ENCODE results near the gene TACC2. TPM values are rescaled to one million over a fixed set of nuclear protein-coding genes. Genes with fewer than 3 reads are reported as not detected.

Gene TACC2
- polyA plus RNA-seq, 4 donors, result 35.2 to 58.5 (median 46.8) TPM

DNA sequence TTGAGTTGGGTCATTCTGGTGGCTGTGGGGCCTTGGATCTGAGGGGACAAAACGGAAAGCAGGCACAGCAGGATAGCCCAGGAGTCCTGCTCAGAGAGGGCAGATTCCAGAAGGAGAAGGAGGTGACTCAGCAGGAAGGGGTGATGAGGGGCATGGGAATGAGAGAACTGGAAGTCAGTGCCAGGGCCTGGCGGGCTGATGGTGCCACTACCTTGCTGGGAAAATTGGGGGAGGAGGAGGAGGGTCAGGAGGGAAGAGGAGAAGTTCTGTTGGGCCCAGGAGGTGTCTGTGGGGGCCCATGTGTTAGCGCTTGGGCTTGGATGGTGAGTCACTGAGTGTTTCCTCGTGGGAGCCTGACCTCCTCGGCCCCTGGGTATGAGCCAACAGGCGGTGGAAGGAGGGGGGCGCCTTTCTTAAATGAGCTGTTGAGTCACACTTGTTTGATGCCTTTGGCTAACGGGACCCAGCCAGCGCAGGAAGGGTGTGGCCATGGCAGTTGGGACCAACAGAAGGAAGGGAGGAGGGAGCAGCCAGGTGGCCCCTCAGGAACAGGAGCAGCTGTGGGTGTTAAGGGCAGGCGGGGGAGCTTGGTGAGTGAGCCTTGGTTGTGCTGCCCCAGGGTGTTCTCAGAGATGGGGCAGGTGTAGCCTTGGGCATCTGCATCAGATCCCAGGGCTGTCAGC is 152.1 kb downstream of the TACC2 start:
- DNase-seq (ENCODE audit: low read depth in 4 of 4, low spot score in 2 of 4), result no peak

DNA sequence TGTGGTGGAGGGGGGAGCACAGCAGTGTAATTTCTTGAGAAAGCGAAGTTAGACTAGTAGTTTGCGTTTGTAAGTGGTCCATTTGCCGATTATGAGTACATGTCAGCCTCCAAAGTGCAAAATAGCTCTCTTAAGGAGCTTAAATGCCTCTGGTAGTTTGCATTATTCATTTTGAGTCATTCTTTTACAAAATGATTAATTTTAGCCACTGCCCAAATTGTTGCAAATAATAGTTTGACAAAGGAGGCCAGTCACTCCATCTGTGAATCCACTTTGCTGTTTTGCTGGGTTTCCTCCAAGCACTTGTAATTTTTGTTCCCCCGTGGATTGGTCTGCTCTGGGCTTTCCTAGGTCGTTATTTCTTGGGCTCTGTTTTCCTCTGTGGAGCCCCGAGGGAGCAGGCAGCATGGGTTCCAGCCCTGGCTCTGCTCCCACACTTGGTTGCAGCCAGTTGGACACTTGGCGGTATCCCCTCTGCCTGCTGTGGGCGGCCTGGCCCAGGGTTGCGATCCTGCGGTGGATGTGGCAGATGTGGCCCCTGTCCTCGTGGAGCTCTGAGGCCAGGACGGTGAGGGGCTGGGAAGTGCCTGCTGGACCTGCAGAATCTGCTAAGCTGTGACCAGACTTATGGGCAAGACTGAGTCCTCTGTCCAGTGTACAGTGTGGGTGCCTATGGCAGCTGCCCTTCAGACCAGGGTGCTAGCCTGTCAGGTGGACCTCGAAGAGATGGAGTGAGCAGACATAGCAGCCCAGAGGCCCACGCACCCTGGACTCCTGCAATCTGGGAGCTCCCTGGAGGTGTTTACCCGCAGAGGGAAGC is 153.1 kb downstream of the TACC2 start:
- DNase-seq (ENCODE audit: low read depth in 4 of 4, low spot score in 2 of 4), result no peak

DNA sequence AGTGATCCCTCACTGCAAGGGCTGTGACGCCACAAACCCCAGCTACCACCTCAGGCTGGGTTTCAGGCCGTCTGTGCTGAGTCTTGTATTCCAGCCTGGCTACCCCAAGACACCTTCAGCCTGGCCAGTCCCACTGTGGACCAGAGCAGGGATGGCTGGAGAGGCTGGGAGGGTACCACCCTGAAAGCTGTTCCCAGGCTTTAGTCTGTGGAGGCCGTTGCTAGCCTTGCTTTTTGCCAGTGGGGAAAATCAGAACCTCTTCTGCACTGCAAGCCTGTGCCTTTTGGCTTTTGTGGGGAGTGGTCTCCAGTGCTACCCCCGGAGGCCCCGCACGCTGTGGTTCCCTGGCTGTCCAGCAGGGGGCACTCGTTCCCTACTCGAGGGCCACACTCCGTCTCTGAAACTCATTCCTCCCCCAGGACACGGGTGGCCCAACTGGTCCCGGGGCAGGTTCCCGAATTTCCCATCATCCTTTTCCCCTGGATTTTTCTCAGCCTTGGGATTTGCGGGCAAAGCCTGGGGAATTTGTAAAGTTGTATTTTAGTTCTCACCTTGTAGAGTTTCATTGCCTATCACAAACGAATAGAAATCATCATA is 153.8 kb downstream of the TACC2 start:
- DNase-seq (ENCODE audit: low read depth in 4 of 4, low spot score in 2 of 4), result no peak

DNA sequence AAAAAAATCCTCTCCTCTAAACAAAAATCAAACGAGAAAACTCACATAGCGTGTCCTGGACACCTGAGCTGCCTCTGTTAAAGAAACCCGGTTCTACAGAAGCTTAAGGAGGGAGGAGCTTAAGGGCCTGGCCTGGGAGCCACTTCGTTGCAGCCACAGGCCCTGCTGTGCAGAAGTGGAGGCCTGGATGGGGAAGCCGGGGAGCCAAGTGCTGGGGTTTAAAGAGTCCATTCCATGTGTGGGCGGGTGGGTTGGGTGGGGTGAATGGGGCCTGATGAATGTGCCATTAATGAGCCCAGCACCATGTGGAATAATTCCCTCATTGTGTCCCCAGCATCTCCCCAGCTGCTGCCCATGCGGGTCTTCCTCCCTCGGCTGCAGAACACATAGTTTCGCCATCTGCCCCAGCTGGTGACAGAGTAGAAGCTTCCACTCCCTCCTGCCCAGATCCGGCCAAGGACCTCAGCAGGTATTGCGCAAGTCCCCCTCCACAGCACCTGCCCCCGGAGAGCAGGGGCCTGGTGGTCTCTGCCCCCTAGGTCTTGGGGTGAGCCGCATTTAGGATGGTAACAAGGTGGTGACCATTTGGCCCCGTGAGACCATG is 154.4 kb downstream of the TACC2 start:
- no peak for DNase-seq (ENCODE audit: low read depth in 4 of 4, low spot score in 2 of 4)

DNA sequence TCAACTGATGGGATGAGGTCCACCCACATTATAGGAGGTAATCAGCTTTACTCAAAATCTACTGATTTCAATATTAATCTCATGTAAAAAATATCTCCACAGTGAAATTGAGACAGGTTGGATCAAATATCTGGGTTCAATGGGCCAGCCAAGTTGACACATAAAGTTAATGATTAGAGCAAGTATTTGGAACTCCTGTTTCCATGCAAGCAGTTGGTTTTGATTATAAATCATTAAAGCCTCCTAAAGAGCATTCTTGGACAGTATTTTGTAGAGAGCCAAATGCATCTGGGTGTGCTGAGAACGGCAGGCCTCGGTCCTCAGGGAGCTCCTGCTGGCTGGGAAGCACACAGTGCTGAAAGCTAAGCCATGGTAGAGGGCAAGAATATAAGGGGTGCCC is 155.2 kb downstream of the TACC2 start:
- no peak for DNase-seq (ENCODE audit: low read depth in 4 of 4, low spot score in 2 of 4)

DNA sequence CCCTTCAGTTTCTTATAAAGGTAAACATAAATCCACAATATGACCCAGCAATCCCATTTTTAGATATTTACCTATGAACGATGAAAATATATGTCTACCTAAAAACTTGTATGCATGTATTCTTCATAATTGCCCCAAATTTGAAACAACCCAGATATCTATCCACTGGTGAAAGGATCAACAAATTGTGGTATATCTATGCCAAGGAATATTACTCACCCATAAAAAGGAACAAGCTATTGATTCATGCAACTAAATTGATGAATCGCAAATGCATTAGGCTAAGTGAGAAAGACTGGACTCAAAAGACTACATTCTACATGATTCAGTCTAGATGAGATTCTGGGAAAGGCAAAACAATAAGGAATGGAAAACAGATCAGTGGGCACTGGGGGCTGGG is 156.2 kb downstream of the TACC2 start:
- no peak for DNase-seq (ENCODE audit: low read depth in 4 of 4, low spot score in 2 of 4)

DNA sequence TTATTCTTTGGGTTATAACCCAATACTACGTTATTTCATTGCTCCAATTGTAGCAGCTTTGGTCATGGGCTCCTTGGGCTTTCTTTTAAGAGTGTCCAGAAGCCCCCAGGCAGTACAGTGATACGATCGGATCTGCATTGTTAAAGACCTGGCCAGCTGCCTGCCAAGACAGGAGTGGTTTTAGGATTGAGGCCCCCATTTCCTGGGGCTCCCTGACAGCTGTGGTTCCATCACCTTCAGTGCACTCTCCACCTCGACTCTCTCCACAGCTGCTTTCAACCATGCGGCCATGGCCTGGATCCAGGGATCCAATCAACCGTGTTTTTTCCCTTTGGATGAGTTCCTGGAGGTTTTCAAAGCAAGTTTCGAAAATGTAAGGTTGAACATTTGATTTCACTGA is 158.7 kb downstream of the TACC2 start:
- DNase-seq (ENCODE audit: low read depth in 4 of 4, low spot score in 2 of 4), result no peak

DNA sequence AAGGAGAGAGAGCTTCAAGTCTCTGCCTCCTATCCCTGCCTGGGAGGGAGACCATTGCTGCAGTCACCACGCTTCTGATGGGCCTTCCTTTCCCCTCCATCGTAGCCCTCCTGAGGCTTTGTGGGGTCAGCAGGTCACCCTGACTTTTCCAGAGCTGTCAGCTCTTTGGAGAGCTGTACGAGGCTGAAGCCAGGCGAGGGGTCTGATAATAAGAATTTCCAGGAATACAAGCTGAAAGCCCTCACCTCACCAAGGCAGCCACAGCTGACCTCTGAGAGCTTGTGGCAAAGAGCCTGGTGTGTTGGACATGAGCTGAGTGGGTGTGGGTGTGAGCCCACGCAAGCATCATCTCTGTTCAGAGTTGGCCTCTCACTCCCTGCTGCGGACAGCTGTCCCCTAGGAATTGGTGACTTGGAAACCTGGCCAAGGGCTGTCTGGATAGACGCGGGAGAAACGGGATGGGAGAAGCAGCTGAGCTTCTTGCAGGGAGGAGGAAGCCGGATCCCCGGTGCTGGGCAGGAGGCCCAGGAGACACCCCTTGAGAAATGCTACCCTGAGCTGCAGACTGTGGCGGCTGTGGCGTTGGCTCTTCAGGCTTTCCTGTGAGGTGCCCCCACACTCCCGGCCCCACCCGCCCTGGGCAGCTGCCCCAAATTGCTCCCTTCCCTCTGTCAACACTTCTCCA is 160.1 kb downstream of the TACC2 start:
- DNase-seq (ENCODE audit: low read depth in 4 of 4, low spot score in 2 of 4), result no peak

DNA sequence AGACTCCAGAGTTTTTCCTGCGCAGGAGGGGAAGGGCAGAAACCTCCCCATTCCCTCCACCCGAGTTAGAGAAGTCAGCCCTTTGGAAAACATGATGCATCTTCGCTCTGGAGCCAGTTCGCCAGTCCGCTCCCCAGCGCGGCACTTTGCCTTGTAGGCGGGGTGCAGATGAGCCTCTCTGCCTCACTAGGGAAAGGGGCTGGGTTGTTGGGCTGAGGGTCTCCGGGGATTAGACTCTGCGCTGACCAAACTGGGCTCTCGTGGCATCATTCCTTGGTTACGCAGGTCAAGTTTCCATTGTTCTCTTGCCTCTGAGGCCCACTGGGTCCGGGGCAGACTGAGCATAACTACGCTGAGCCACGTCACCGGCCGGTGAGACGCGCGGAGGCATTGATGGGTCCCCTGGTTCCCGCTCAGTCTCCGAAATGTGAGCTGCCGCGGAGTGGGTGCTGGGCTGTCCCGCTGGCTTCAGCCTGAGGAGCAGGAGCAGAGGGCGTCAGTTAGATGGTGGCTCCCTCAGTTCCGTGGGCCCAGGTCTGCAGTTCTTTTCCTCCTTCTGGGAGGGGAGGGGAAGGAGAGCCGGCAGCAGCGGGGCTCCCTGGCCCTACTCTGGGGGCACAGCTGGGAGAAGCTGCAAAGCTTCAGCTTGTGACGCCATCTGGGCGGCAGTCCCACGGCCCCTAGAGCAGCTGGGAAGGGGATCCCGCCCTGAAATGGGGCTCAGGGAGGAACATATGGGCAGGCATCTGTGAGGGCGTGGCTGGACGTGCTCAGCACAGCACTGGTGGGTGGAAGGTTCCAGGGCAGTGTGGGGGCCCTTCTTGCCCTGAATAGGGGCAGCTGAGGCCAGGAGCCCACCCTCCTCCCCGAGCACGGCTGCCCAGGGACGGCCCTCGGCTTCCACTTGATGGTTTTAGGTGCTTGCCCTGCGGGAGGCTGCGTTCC is 160.9 kb downstream of the TACC2 start:
- DNase-seq (ENCODE audit: low read depth in 4 of 4, low spot score in 2 of 4), result no peak

DNA sequence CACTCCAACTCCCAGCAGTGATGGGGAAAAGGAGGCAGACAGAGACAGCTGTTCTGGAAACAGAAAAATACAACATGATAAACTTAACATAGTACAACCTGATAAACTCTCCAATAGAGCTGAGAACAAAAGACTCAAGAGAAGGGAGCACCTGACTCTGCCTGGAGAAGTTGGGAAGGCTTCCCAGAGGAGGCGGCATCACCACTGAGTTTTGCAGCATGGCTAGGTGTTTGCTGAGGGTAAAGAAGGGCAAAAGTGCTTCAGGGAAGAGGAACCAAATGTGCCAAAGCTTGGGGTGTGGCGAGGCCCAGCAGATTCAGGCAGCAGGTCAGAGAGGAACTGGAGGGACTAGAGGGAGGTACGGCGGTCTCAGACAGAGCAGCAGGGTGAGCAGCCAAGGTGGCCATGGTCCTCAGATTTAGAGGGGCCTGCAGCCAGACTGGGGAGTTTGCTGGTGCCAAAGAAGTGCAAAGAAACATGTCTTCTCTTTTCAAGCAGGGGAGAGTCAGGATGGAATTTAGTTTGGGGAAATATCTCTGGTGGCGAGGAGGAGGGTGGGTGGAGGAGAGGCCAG is 162.2 kb downstream of the TACC2 start:
- no peak for DNase-seq (ENCODE audit: low read depth in 4 of 4, low spot score in 2 of 4)

DNA sequence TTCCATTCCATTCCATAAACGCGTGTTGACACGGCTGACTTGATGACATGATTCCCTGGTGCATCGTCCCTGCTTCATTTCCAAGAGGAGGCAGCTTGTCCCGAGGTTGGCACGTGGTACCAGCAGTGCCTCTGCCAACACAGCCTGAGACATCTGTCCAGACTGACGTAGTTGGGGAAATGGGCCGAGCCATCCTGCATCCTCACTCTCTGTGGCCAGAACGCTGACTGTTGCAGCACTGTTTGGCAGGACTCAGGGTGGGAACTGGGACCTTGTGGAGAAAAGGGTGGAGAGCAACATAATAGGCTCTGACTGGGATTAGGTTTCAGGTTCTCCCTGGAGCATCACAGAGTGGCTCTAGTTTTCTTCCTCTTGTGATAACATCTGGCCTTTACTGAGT is 163.6 kb downstream of the TACC2 start:
- DNase-seq (ENCODE audit: low read depth in 4 of 4, low spot score in 2 of 4), result no peak

DNA sequence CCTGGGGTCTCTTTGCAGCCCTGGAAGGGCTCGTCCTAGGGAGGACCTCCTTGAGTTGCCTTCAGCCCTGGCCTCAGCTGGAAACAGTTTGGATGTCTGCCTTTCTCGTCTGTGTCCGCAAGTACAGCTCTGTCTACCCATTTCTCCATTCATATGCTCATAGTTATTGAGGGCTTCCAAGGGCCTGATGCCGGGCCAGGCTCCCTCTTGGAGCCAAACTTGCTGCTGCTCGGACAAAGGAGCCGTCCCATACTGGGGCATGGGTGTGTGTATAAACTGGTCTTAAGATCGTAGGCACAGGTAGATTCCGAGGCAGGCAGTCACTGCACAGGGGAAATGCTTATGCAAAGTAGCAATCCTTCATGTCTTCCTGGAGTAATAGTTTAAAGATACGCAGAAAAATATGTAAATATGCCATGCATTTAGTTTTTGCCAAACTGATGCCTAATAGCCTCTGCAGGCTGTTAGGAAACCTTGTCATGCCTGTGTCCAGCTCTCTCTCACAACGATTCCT is 165.1 kb downstream of the TACC2 start:
- no peak for DNase-seq (ENCODE audit: low read depth in 4 of 4, low spot score in 2 of 4)

DNA sequence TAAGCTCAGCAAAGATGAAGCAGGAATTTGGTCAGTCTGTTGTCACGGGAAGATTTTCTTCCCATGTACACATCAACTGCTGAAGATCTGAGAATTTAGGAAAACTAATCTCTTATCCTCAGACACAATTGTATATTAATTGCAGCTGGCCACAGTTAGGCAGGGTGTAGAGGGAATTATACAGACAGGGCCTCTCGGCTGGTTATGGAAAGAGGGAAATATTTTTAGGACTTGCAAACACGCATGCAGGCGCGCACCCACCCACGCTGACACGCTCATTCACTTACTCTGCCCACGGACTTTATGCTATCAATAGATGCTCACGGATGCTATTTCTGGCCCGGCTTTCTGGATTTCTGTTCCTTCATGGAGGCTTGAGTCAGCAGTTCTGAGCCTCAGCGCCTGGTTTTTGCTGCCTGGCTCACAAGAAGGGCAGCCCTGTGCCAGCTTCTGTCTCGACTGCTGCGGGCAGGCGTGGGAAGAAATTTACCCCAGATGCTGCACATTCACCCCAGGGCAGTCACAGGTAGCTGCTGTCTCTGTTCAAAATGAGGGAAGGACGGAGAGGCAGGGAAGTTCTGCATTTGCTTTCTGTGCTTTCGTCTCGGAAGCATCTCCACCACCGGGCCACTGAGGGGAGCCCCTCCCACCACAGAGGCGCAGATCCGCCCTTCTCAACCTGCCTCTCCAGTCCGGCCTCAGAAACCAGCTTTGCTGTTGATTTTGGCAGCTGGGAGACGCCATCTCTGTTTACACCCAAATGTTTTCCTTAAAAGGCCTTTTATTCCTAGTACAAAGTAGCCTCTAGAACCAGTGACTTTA is 165.8 kb downstream of the TACC2 start:
- no peak for DNase-seq (ENCODE audit: low read depth in 4 of 4, low spot score in 2 of 4)

DNA sequence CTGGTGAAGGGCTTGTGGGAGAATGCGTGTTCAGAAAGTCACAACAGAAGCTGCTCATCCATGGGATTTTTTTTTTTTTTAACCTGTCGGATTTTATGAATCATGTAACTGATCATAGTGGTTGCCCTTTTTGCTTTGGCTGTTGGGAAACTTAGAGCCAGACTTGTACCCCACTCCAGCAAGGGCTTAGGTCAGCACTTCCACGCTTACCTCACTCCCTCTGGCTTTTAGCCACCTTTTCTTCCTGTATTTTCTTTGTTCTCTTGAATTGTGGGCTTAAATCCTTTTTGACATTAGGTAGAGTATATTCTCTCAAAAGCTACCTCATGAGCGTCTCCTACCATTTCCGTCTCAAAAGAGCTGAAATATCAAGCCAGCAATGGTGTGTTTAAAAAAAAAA is 168.5 kb downstream of the TACC2 start:
- no peak for DNase-seq (ENCODE audit: low read depth in 4 of 4, low spot score in 2 of 4)

DNA sequence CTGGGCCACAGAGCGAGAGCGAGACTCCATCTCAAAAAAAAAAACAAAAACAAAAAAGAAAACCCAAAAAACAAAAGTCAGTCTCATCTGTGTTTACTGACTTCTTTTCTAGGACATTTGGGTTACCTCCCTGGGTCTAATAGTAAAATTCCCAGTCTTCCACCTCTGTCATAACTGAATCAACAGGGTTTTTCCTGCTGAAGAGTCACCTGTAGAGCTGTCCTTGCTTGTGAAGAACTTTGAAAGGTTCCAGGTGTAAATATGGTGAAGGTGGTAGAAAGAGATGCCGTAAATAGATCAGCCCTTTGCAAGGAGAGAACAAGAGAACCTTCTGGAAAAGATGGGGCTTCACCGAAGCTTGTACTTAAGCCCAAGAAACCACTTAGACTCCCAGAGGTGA is 169.4 kb downstream of the TACC2 start:
- DNase-seq (ENCODE audit: low read depth in 4 of 4, low spot score in 2 of 4), result no peak

DNA sequence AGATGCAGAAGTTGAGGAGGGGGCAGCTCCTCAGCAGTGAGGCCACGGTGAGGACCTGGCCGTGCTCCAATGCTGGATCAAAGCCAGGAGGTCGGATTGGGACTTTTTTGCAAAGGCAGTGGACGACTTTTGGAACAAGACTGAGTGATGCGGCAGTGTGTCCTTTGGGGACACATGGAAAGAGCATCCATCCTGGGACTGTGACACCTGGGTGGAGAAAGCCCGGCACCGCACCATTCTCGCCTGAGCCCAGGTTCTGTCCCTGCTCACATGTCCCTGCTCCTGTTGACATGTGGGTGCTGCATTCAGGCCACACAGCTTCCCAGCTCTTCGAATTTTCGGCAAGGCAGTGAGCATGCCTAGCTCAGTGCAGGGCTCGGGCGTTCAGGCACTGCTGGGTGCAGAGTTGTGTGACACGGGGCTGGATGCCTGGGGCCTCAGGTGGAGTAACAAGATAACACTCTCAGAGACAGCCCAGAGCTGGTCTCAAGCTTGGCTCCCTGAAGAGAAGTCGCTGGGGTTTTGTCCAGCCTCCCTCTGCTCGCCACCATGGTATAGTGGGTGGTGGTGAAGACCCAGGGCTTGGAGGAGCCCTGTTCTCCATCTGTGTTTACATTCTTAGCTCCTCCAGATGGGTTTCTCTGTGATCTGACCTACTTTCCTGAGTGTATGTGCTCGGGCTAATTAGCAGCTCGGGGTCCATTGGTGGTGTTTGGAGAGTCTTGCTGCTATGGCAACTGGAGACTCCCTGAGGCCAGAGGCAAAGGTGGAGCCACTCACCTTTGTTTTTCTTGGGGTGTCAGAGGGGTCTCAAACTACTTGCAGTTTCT is 170.4 kb downstream of the TACC2 start:
- no peak for DNase-seq (ENCODE audit: low read depth in 4 of 4, low spot score in 2 of 4)

DNA sequence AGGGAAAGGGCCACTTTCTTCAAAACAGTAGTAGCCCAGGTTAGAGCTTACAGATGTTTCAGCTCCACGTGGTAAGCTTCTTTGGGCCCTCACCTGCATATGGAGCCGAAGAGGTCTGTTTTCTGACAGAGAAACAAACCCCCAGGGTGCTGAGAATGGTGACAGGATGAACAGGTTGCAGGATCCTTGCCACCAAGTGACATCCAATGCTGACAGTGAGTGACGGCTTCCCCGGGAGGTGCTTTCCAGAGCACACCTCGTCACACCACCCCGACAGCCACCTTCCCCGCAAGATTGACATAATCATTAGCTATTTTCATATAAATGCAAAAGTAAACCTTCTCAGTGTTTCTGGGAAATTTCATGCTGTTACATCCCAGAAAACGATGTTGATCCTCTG is 172.8 kb downstream of the TACC2 start:
- no peak for DNase-seq (ENCODE audit: low read depth in 4 of 4, low spot score in 2 of 4)
